Upper lobe of left lung (tissue), 4 donors: ENCODE results near the gene ZNF319.

Experiments used
- POLR2A ChIP-seq, 4 donors: fragments of 450-650 bp; IDR thresholded peaks; one replicate each; pipeline ENCODE4 v1.5.1; 2016 to 2017; ENCODE audit warnings: antibody characterized with exemption in 4 of 4, mild to moderate bottlenecking in 2 of 4
- TF ChIP-seq, protein P1 (sequence below), 6 experiments: fragments of 450-650 bp in 4 of 6; fragments of 200-600 bp in 2 of 6; sonication (generic) in 2 of 6; IDR thresholded peaks; one replicate each; pipeline ENCODE4 v1.5.1; 2016 to 2019; ENCODE audit warnings: antibody characterized with exemption in 6 of 6

GRCh38 chr16:58045096-58045495 lies 44.6 kb upstream of the ZNF319 start:
- TF ChIP-seq POLR2A (IDR thresholded peaks at IDR 0.05): no peak
- TF ChIP-seq, protein P1, sequence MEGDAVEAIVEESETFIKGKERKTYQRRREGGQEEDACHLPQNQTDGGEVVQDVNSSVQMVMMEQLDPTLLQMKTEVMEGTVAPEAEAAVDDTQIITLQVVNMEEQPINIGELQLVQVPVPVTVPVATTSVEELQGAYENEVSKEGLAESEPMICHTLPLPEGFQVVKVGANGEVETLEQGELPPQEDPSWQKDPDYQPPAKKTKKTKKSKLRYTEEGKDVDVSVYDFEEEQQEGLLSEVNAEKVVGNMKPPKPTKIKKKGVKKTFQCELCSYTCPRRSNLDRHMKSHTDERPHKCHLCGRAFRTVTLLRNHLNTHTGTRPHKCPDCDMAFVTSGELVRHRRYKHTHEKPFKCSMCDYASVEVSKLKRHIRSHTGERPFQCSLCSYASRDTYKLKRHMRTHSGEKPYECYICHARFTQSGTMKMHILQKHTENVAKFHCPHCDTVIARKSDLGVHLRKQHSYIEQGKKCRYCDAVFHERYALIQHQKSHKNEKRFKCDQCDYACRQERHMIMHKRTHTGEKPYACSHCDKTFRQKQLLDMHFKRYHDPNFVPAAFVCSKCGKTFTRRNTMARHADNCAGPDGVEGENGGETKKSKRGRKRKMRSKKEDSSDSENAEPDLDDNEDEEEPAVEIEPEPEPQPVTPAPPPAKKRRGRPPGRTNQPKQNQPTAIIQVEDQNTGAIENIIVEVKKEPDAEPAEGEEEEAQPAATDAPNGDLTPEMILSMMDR (IDR thresholded peaks at IDR 0.05): no peak
